ENCODE measurements around the gene ZNF213.

DNA sequence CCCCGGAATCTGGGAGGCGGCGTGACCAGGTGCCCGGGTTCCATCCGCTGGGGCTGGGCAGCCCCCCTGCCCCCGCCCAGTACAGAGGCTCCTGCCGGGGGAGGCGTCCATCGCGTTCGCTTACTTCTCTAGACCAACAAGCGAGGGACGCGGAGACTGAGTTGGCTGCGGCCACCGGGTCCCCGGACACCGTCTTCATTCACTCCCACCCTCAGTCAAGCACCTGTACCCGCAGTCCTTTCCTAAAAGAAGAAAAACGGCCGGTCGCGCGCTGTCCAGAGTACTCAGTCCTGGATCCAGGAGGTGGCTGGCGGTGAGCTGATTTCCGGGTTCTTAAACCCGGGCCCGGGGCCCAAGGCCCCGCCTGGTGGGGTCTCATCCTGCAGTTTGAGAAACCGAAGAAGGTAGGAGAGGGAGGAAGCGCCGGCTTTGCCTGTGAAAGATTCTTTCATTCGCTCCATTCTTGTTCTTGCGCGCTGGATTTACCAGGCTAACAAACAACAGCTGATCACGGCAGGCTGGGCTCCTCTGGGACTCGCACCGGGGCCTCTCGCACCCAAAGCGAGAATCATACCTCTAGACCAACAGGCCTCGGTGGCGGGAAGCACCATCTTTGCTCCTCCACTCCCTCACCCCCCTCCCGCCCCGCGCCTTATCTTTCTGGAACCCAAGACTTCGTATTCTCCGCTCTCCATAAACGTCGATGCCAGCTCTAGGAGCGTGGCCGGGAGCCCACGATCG lies 35.8 kb downstream of the ZNF213 start:
- TF ChIP-seq POLR2A (IDR thresholded peaks at IDR 0.05), result no peak
- TF ChIP-seq CTCF (IDR thresholded peaks at IDR 0.05), result no peak

All from adrenal gland (tissue), 5 donors.